ENCODE measurements around the gene PSAP. TPM values are rescaled to one million over a fixed set of nuclear protein-coding genes. Genes with fewer than 3 reads are reported as not detected.

PSAP gene
- total RNA-seq, 2 experiments from 2014 or later = 191 to 206 TPM

GRCh38 chr10:71807557-71808510 lies 43.2 kb downstream of the PSAP start:
- intact Hi-C loops (cut with DNase I, micrococcal nuclease) = no loop called here
- no peaks in the 10 kb centered on the region for H3K36me3 ChIP-seq (ENCODE audit: insufficient read depth, low read length)
- H3K9me3 Mint-ChIP-seq = no peaks in the 10 kb centered on the region
- DNase-seq = no peak
- no peaks in the 10 kb centered on the region for H3K27me3 Mint-ChIP-seq
- no peaks in the 10 kb centered on the region for H3K27me3 ChIP-seq (ENCODE audit: control insufficient read depth in 1 of 2, insufficient read depth in 2 of 2, low read length in 2 of 2)
- no peak overlapping the region for H3K27ac Mint-ChIP-seq
- H3K4me1 Mint-ChIP-seq (ENCODE audit: low read depth) = no peaks in the 10 kb centered on the region
- POLR2A ChIA-PET = no interaction called here
- ATAC-seq (ENCODE audit: poor library complexity) = no peak
- H3K27ac ChIP-seq (ENCODE audit: low read depth in 1 of 2, low read length in 2 of 2) = no peak overlapping the region
- no peaks in the 10 kb centered on the region for H3K36me3 Mint-ChIP-seq (ENCODE audit: low read depth)
- H3K4me1 ChIP-seq (ENCODE audit: insufficient read depth, low read length) = peaks cover 8% of the 10 kb centered on the region
- H3K9me3 ChIP-seq (ENCODE audit: control insufficient read depth in 1 of 2, insufficient read depth in 1 of 2, low read length in 2 of 2) = peaks cover 0 to 4% of the 10 kb centered on the region in 2 experiments
- H3K4me3 Mint-ChIP-seq = no peak overlapping the region
- H3K4me3 ChIP-seq (ENCODE audit: low read length) = no peak overlapping the region
- no peak for TF ChIP-seq CTCF (IDR thresholded peaks at IDR 0.05)
- CTCF ChIA-PET = no interaction called here

- H3K27ac ChIP-seq (ENCODE audit: low read depth in 1 of 2, low read length in 2 of 2) = no peak overlapping the region
- H3K27me3 Mint-ChIP-seq = no peaks in the 10 kb centered on the region
Observed at GRCh38 chr10:71806704-71807556, 44.1 kb downstream of the PSAP start.

More at GRCh38 chr10:71806704-71807556, 44.1 kb downstream of the PSAP start:
- TF ChIP-seq CTCF (IDR thresholded peaks at IDR 0.05) = no peak
- DNase-seq = no peak
- no peak overlapping the region for H3K4me3 ChIP-seq (ENCODE audit: low read length)
- H3K4me1 ChIP-seq (ENCODE audit: insufficient read depth, low read length) = peaks cover 4% of the 10 kb centered on the region
- no peak for ATAC-seq (ENCODE audit: poor library complexity)
- H3K9me3 Mint-ChIP-seq = no peaks in the 10 kb centered on the region
- H3K36me3 ChIP-seq (ENCODE audit: insufficient read depth, low read length) = no peaks in the 10 kb centered on the region
- no peaks in the 10 kb centered on the region for H3K36me3 Mint-ChIP-seq (ENCODE audit: low read depth)
- H3K9me3 ChIP-seq (ENCODE audit: control insufficient read depth in 1 of 2, insufficient read depth in 1 of 2, low read length in 2 of 2) = peaks cover 0 to 4% of the 10 kb centered on the region in 2 experiments
- no peak overlapping the region for H3K4me3 Mint-ChIP-seq
- H3K27ac Mint-ChIP-seq = no peak overlapping the region
- ChIA-PET CTCF (interaction anchor here (0.6 kb wide), 1 partner anchor 1230 kb away, joined by 3 read pairs; no protein-coding TSS in a partner anchor), POLR2A (no interaction called here)
- intact Hi-C loops (cut with DNase I, micrococcal nuclease) = no loop called here
- no peaks in the 10 kb centered on the region for H3K27me3 ChIP-seq (ENCODE audit: control insufficient read depth in 1 of 2, insufficient read depth in 2 of 2, low read length in 2 of 2)
- no peaks in the 10 kb centered on the region for H3K4me1 Mint-ChIP-seq (ENCODE audit: low read depth)

Measured in CD4-positive, alpha-beta T cell (primary cell).